ENCODE measurements around the gene ZNF488.
"Not testable (repeated sequence)": the region's sequence is repeated elsewhere in the genome, so short reads cannot be mapped to it uniquely, and the experiment has no call there.

GRCh38 chr10:47416305-47417218 is 32.5 kb upstream of the ZNF488 start:
- not testable (repeated sequence) for TF ChIP-seq POLR2A, POLR2AphosphoS5, CTCF (IDR thresholded peaks at IDR 0.05)

All from suprapubic skin (tissue), 4 donors.